ENCODE measurements around the gene KIF3B. TPM values are rescaled to one million over a fixed set of nuclear protein-coding genes. Genes with fewer than 3 reads are reported as not detected.
"Not testable (repeated sequence)": the region's sequence is repeated elsewhere in the genome, so short reads cannot be mapped to it uniquely, and the experiment has no call there.

The KIF3B gene
- total RNA-seq, 6 experiments from 2014 or later, result 29.9 to 33.7 (median 31.9) TPM

DNA sequence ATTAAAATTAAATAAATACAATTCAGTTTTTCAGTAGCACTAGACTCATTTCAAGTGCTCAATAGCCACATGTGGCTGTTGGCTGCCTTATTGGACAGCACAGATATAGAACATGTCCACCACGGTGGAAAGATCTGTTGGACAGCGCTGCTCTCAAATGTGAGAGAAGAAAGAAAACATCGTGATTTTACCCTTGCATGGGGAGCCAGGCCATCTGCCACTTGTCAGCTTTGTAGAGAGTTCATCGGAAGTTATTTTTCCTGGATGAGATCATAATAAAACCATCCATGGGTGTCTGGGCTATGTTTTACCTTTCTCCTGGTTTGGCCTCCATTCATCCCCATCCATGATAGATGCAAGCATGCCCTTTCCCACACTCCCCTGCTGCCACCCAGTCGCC is 5.8 kb upstream of the KIF3B start:
- H3K27ac Mint-ChIP-seq, result no peak overlapping the region
- H3K27me3 Mint-ChIP-seq (ENCODE audit: insufficient read depth), result peaks cover 29% of the 10 kb centered on the region
- no peaks in the 10 kb centered on the region for H3K9me3 Mint-ChIP-seq
- DNase-seq, result no peak
- no peaks in the 10 kb centered on the region for H3K36me3 Mint-ChIP-seq (ENCODE audit: low read depth)
- H3K4me3 Mint-ChIP-seq, result no peak overlapping the region
- peaks cover 6% of the 10 kb centered on the region; the same call in 1 of the 2 replicates for H3K4me1 Mint-ChIP-seq (ENCODE audit: low read depth)
- TF ChIP-seq, protein P1, sequence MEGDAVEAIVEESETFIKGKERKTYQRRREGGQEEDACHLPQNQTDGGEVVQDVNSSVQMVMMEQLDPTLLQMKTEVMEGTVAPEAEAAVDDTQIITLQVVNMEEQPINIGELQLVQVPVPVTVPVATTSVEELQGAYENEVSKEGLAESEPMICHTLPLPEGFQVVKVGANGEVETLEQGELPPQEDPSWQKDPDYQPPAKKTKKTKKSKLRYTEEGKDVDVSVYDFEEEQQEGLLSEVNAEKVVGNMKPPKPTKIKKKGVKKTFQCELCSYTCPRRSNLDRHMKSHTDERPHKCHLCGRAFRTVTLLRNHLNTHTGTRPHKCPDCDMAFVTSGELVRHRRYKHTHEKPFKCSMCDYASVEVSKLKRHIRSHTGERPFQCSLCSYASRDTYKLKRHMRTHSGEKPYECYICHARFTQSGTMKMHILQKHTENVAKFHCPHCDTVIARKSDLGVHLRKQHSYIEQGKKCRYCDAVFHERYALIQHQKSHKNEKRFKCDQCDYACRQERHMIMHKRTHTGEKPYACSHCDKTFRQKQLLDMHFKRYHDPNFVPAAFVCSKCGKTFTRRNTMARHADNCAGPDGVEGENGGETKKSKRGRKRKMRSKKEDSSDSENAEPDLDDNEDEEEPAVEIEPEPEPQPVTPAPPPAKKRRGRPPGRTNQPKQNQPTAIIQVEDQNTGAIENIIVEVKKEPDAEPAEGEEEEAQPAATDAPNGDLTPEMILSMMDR (IDR thresholded peaks at IDR 0.05), result no peak

DNA sequence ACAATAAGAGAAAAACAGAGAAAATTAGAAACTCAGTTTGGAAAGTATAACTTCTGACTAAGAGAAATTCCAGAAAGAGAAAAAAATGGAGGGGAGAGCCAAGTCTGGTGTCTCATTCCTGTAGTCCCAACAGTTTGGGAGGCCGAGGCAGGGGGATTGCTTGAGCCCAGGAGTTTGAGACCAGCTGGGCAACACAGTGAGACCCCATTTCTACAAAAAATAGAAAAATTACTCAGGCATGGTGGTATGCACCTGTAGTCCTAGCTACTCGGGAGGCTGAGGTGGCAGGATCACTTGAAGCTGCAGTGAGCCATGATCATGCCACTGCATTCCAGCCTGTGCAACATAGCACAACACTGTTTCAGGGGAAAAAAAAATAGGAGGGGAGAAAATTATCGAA is 3.1 kb upstream of the KIF3B start:
- TF ChIP-seq, protein P1 (IDR thresholded peaks at IDR 0.05), result no peak
- DNase-seq, result no peak
- H3K27ac Mint-ChIP-seq, result no peak overlapping the region
- H3K4me1 Mint-ChIP-seq (ENCODE audit: low read depth), result peaks cover 18% of the 10 kb centered on the region
- no peaks in the 10 kb centered on the region for H3K9me3 Mint-ChIP-seq
- no peaks in the 10 kb centered on the region for H3K36me3 Mint-ChIP-seq (ENCODE audit: low read depth)
- peaks cover 29% of the 10 kb centered on the region for H3K27me3 Mint-ChIP-seq (ENCODE audit: insufficient read depth)
- H3K4me3 Mint-ChIP-seq, result no peak overlapping the region

DNA sequence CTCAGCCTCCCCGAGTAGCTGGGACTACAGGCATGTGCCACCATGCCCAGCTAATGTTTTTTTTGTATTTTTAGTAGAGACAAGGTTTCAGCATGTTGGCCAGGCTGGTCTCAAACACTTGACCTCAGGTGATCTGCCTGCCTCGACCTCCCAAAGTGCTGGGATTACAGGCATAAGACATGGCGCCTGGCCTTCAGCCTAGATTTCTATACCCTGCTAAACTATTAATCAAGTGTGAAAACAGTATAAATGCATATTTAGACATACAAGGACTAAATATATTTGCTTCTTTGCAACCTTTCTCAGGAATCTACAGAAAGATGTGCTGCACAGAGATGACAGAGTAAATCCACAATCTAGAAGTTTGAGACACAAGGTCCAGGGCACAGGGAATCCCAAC is 2.3 kb upstream of the KIF3B start:
- H3K4me3 Mint-ChIP-seq; H3K9me3 Mint-ChIP-seq; H3K27ac Mint-ChIP-seq; DNase-seq; H3K36me3 Mint-ChIP-seq (ENCODE audit: low read depth): not testable (repeated sequence)
- H3K4me1 Mint-ChIP-seq (ENCODE audit: low read depth), result peaks cover 18% of the 10 kb centered on the region
- H3K27me3 Mint-ChIP-seq (ENCODE audit: insufficient read depth), result peaks cover 22% of the 10 kb centered on the region

DNA sequence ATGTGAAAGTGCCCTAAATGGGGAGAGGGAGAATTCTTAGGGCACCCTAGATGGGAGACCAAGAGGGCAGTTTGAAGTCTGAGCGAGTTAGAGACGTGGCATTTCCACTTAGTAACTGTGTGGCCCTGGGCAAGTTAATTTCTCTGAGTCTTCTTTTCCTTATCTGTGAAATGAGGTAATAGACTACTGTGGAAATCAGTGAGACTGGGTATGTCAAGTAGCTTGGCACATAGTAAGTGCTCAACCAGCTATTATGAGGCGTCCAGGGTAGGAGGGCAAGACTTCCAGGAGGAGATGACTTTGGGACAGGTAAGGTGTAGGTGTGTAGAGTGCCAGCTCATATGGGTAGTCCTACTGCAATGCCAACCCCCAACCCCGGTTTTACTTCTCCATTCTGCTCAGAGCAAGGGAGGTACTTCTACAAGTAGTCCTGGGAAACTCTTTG is 770 bp downstream of the KIF3B start:
- Mint-ChIP-seq H3K36me3 (ENCODE audit: low read depth) (no peaks in the 10 kb centered on the region), H3K4me3 (peak overlapping the region; percentile 94), H3K4me1 (ENCODE audit: low read depth) (peaks cover 18% of the 10 kb centered on the region), H3K27me3 (ENCODE audit: insufficient read depth) (peaks cover 6% of the 10 kb centered on the region), H3K27ac (peak overlapping the region; percentile 76), H3K9me3 (no peaks in the 10 kb centered on the region)
- no peak for DNase-seq
- TF ChIP-seq, protein P1 (IDR thresholded peaks at IDR 0.05), result no peak

DNA sequence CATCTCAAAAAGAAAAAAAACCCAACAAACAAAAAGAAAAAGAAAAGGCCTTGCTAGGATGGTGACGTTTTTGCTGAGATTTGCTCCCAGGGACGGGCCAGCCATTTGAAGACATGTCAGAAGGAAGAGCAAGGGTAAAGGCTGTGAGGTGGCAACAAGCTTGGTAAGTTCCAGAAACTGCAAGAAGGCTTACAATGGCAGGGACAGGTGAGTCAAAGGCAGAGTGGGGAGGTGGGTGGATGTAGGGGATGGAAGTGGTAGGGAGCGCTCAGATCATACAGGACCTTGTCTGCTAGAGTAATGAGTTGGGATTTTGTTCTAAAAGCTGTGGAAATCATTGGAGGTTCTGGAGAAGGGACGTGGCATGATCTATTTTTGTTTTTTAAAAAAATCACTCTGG is 4.3 kb downstream of the KIF3B start:
- no peak for DNase-seq
- Mint-ChIP-seq H3K27me3 (ENCODE audit: insufficient read depth) (no peaks in the 10 kb centered on the region), H3K36me3 (ENCODE audit: low read depth) (no peaks in the 10 kb centered on the region), H3K4me1 (ENCODE audit: low read depth) (peaks cover 35% of the 10 kb centered on the region), H3K9me3 (no peaks in the 10 kb centered on the region), H3K27ac (no peak overlapping the region), H3K4me3 (no peak overlapping the region)
- TF ChIP-seq, protein P1 (IDR thresholded peaks at IDR 0.05), result no peak

DNA sequence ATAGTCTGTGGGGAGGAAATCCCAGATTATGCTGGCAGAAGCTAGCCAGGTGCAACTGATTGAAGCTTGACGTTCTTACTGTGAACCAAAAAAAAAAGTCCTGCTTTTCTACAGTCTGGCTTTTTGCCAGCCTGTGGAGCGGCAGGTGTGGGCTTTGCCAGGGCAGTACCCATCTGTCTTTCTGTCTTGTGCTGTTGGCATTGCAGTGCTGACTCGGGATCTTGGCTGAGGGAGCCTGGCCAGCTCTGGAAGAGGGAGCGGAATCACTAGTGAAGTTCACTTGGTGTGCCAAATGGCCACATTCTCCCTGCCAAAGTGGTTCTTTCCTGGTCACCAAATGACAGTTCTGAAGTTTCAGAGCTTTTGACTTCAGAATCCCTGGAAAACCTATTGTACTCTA is 5.0 kb downstream of the KIF3B start:
- H3K9me3 Mint-ChIP-seq, result no peaks in the 10 kb centered on the region
- no peaks in the 10 kb centered on the region for H3K27me3 Mint-ChIP-seq (ENCODE audit: insufficient read depth)
- no peaks in the 10 kb centered on the region for H3K36me3 Mint-ChIP-seq (ENCODE audit: low read depth)
- TF ChIP-seq, protein P1 (IDR thresholded peaks at IDR 0.05), result no peak
- no peak for DNase-seq
- peaks cover 30% of the 10 kb centered on the region for H3K4me1 Mint-ChIP-seq (ENCODE audit: low read depth)
- H3K27ac Mint-ChIP-seq, result no peak overlapping the region
- H3K4me3 Mint-ChIP-seq, result no peak overlapping the region
